Hepatocyte (in vitro differentiated cells): ENCODE data around the gene TMEM131. TPM values are rescaled to one million over a fixed set of nuclear protein-coding genes. Genes with fewer than 3 reads are reported as not detected.

ENCODE experiments used
- DNase-seq: peaks from one replicate; pipeline ENCODE4 v3.0.0-alpha.2; 2016; ENCODE audit warnings: low spot score
- H2AFZ ChIP-seq: fragments of 200-600 bp; sonication (generic); 2 replicates; pipeline ENCODE4 v1.6.0; 2016; ENCODE audit warnings: antibody characterized with exemption, mild to moderate bottlenecking
- H3K27ac ChIP-seq: fragments of 200-600 bp; sonication (generic); 2 replicates; pipeline ENCODE4 v1.5.1; 2016; ENCODE audit warnings: mild to moderate bottlenecking
- H3K27me3 ChIP-seq: fragments of 200-600 bp; sonication (generic); 2 replicates; pipeline ENCODE4 v1.6.1; 2016
- H3K36me3 ChIP-seq: fragments of 200-600 bp; sonication (generic); replicated peaks from 2 replicates; pipeline ENCODE4 v1.5.1; 2016; ENCODE audit warnings: low read depth; ENCODE audit not compliant: insufficient read depth
- H3K4me1 ChIP-seq: fragments of 200-600 bp; sonication (generic); 2 replicates; pipeline ENCODE4 v1.5.1; 2016; ENCODE audit warnings: mild to moderate bottlenecking, moderate library complexity; ENCODE audit not compliant: insufficient read depth
- H3K4me2 ChIP-seq: fragments of 200-600 bp; sonication (generic); 2 replicates; pipeline ENCODE4 v1.6.0; 2016
- H3K4me3 ChIP-seq: fragments of 200-600 bp; sonication (generic); 2 replicates; pipeline ENCODE4 v1.5.1; 2016; ENCODE audit warnings: mild to moderate bottlenecking
- H3K79me2 ChIP-seq: fragments of 200-600 bp; sonication (generic); 2 replicates; pipeline ENCODE4 v1.6.0; 2017; ENCODE audit warnings: mild to moderate bottlenecking
- H3K9me2 ChIP-seq: fragments of 200-600 bp; sonication (generic); replicated peaks from 2 replicates; pipeline ENCODE4 v1.6.0; 2017; ENCODE audit warnings: mild to moderate bottlenecking; ENCODE audit not compliant: insufficient read depth
- H3K9me3 ChIP-seq: fragments of 200-600 bp; sonication (generic); 2 replicates; pipeline ENCODE4 v1.5.1; 2016; ENCODE audit warnings: low read depth, mild to moderate bottlenecking
- H4K20me1 ChIP-seq: fragments of 200-600 bp; sonication (generic); 2 replicates; pipeline ENCODE4 v1.6.0; 2016; ENCODE audit warnings: mild to moderate bottlenecking; ENCODE audit not compliant: insufficient read depth, poor library complexity, severe bottlenecking
- CTCF ChIP-seq: fragments of 200-600 bp; sonication (generic); IDR thresholded peaks from 2 replicates; pipeline ENCODE4 v1.5.1; 2016; ENCODE audit warnings: antibody characterized with exemption, mild to moderate bottlenecking; ENCODE audit not compliant: poor library complexity
- EZH2 ChIP-seq: fragments of 200-600 bp; sonication (generic); IDR thresholded peaks from 2 replicates; pipeline ENCODE4 v1.6.1; 2016; ENCODE audit warnings: antibody characterized with exemption, mild to moderate bottlenecking, borderline replicate concordance
- EZH2phosphoT487 ChIP-seq: fragments of 200-600 bp; sonication (generic); IDR thresholded peaks from one replicate; pipeline ENCODE4 v1.6.1; 2018; ENCODE audit warnings: antibody characterized with exemption, mild to moderate bottlenecking, low read depth, moderate library complexity; ENCODE audit not compliant: unreplicated experiment, severe bottlenecking
- WGBS: methylation state at CpG from one replicate; pipeline ENCODE4 v1.1.6; 2016; ENCODE audit warnings: low lambda C conversion rate; ENCODE audit errors: missing lambda C conversion rate; 5-methylcytosine and 5-hydroxymethylcytosine counted together
- polyA plus RNA-seq: library from polyadenylated mRNA; unstranded; fragments of >200 nt; fragmentation: Nextera tagmentation; extraction: Ambion mirVana; gene quantifications from 2 replicates; pipeline ENCODE4 v1.2.1, GENCODE V29; 2016
- total RNA-seq: library from RNA; depleted of rRNA; stranded (reverse); fragments of >200 nt; gene quantifications from 2 replicates; pipeline ENCODE4 v1.2.3, GENCODE V29; 2014

Gene TMEM131
- total and polyA plus RNA-seq, 2 experiments from 2014 or later = 17.5 to 42.1 TPM

- Histone ChIP-seq H3K27ac (no peak overlapping the region), H3K36me3 (no peaks in the 10 kb centered on the region), H3K27me3 (no peaks in the 10 kb centered on the region), H3K4me3 (no peak overlapping the region), H3K79me2 (no peaks in the 10 kb centered on the region), H2AFZ (no peak overlapping the region), H3K9me3 (no peaks in the 10 kb centered on the region), H3K4me1 (no peaks in the 10 kb centered on the region), H4K20me1 (no peaks in the 10 kb centered on the region), H3K4me2 (no peak overlapping the region), H3K9me2 (no peaks in the 10 kb centered on the region)
- TF ChIP-seq EZH2phosphoT487 (no peak), CTCF (no peak), EZH2 (no peak)
- no peak for DNase-seq
- WGBS = 89% methylated on average over 8 of the region's 8 CpGs
Observed at GRCh38 chr2:98040331-98040939, 44.7 kb upstream of the TMEM131 start.

GRCh38 chr2:98039085-98039756 is 43.5 kb upstream of the TMEM131 start:
- DNase-seq = no peak
- no peak overlapping the region for H2AFZ ChIP-seq
- 86% methylated on average over 12 of the region's 12 CpGs for WGBS

GRCh38 chr2:98037666-98038336 is 42.1 kb upstream of the TMEM131 start:
- DNase-seq = peak; percentile 19

More at GRCh38 chr2:98039085-98039756, 43.5 kb upstream of the TMEM131 start:
- Histone ChIP-seq H3K27ac (no peak overlapping the region), H3K9me2 (no peaks in the 10 kb centered on the region), H3K27me3 (no peaks in the 10 kb centered on the region), H3K4me1 (no peaks in the 10 kb centered on the region), H4K20me1 (no peaks in the 10 kb centered on the region), H3K4me3 (no peak overlapping the region), H3K9me3 (no peaks in the 10 kb centered on the region), H3K79me2 (no peaks in the 10 kb centered on the region), H3K36me3 (no peaks in the 10 kb centered on the region), H3K4me2 (no peak overlapping the region)
- TF ChIP-seq EZH2phosphoT487 = no peak
- TF ChIP-seq EZH2 = no peak
- TF ChIP-seq CTCF = no peak

More at GRCh38 chr2:98037666-98038336, 42.1 kb upstream of the TMEM131 start:
- no peak overlapping the region for H3K4me2 ChIP-seq
- H3K79me2 ChIP-seq = no peaks in the 10 kb centered on the region
- H3K9me2 ChIP-seq = no peaks in the 10 kb centered on the region
- TF ChIP-seq EZH2 (no peak), EZH2phosphoT487 (no peak), CTCF (no peak)
- H3K36me3 ChIP-seq = no peaks in the 10 kb centered on the region
- no peaks in the 10 kb centered on the region for H3K27me3 ChIP-seq
- H4K20me1 ChIP-seq = no peaks in the 10 kb centered on the region
- no peak overlapping the region for H3K4me3 ChIP-seq
- no peaks in the 10 kb centered on the region for H3K4me1 ChIP-seq
- 60% methylated on average over 2 of the region's 2 CpGs for WGBS
- H2AFZ ChIP-seq = no peak overlapping the region
- no peaks in the 10 kb centered on the region for H3K9me3 ChIP-seq
- H3K27ac ChIP-seq = no peak overlapping the region
